Measurements from ENCODE around the gene PKP1. TPM values are rescaled to one million over a fixed set of nuclear protein-coding genes. Genes with fewer than 3 reads are reported as not detected.

Gene PKP1
- total RNA-seq, 1 donor from 2014 or later: not detected

GRCh38 chr1:201321826-201322390 is 38.6 kb downstream of the PKP1 start:
- H3K4me3 Mint-ChIP-seq: no peak overlapping the region
- H3K4me1 Mint-ChIP-seq: no peaks in the 10 kb centered on the region
- no peaks in the 10 kb centered on the region for H3K36me3 Mint-ChIP-seq (ENCODE audit: low read depth)
- H3K27ac Mint-ChIP-seq (ENCODE audit: unreplicated experiment): no peak overlapping the region
- no peaks in the 10 kb centered on the region for H3K9me3 Mint-ChIP-seq
- DNase-seq (ENCODE audit: low read depth, low spot score): no peak
- H3K27me3 Mint-ChIP-seq (ENCODE audit: low read depth): no peaks in the 10 kb centered on the region
- no peak for TF ChIP-seq CTCF (conservative IDR thresholded peaks at IDR 0.05)

- no peaks in the 10 kb centered on the region for H3K36me3 Mint-ChIP-seq (ENCODE audit: low read depth)
- H3K27ac Mint-ChIP-seq (ENCODE audit: unreplicated experiment): no peak overlapping the region
- no peaks in the 10 kb centered on the region for H3K9me3 Mint-ChIP-seq
- no peak for TF ChIP-seq CTCF (conservative IDR thresholded peaks at IDR 0.05)
- H3K4me3 Mint-ChIP-seq: no peak overlapping the region
- no peak for DNase-seq (ENCODE audit: low read depth, low spot score)
- no peaks in the 10 kb centered on the region for H3K4me1 Mint-ChIP-seq
- H3K27me3 Mint-ChIP-seq (ENCODE audit: low read depth): no peaks in the 10 kb centered on the region
These were observed 39.6 kb downstream of the PKP1 start for GRCh38 chr1:201322653-201323510.

- H3K36me3 Mint-ChIP-seq (ENCODE audit: low read depth): no peaks in the 10 kb centered on the region
- no peak for DNase-seq (ENCODE audit: low read depth, low spot score)
- no peaks in the 10 kb centered on the region for H3K9me3 Mint-ChIP-seq
- no peak overlapping the region for H3K4me3 Mint-ChIP-seq
- H3K27me3 Mint-ChIP-seq (ENCODE audit: low read depth): no peaks in the 10 kb centered on the region
- peaks cover 4% of the 10 kb centered on the region for H3K4me1 Mint-ChIP-seq
- TF ChIP-seq CTCF (conservative IDR thresholded peaks at IDR 0.05): no peak
- no peak overlapping the region for H3K27ac Mint-ChIP-seq (ENCODE audit: unreplicated experiment)
These were observed 41.0 kb downstream of the PKP1 start for GRCh38 chr1:201324306-201324705.

- Mint-ChIP-seq H3K36me3 (ENCODE audit: low read depth) (no peaks in the 10 kb centered on the region), H3K9me3 (no peaks in the 10 kb centered on the region), H3K4me3 (no peak overlapping the region), H3K27me3 (ENCODE audit: low read depth) (no peaks in the 10 kb centered on the region), H3K4me1 (peaks cover 4% of the 10 kb centered on the region), H3K27ac (ENCODE audit: unreplicated experiment) (no peak overlapping the region)
- no peak for TF ChIP-seq CTCF (conservative IDR thresholded peaks at IDR 0.05)
- no peak for DNase-seq (ENCODE audit: low read depth, low spot score)
These were observed 41.7 kb downstream of the PKP1 start for GRCh38 chr1:201324821-201325677.

DNA sequence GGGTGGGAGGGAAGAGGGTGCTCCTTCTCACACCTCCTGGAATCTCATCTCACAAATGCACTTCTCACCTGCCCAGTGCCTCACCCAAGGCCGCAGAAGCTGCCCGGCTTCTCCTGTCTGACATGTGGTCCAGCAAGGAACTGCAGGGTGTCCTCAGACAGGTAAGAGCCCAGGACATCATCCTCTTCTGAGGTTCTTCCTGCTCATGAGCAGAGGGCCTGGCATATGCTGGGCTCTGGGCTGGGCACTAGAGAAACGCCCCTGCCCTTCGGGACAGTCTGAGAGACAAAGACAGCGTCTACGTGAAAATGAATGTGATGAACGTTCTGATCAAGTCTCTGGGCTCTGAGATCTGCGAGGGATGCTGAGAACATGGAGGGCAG is 42.4 kb downstream of the PKP1 start:
- Mint-ChIP-seq H3K27ac (ENCODE audit: unreplicated experiment) (no peak overlapping the region), H3K4me3 (no peak overlapping the region), H3K4me1 (peaks cover 4% of the 10 kb centered on the region), H3K27me3 (ENCODE audit: low read depth) (no peaks in the 10 kb centered on the region), H3K36me3 (ENCODE audit: low read depth) (no peaks in the 10 kb centered on the region), H3K9me3 (no peaks in the 10 kb centered on the region)
- TF ChIP-seq CTCF (conservative IDR thresholded peaks at IDR 0.05): no peak
- no peak for DNase-seq (ENCODE audit: low read depth, low spot score)

All from neural crest cell (in vitro differentiated cells).